Brain pericyte (primary cell): ENCODE results near the gene CIROP.

ENCODE experiments used
- DNase-seq: peaks from one replicate; pipeline ENCODE4 v3.0.0-alpha.2; 2012; ENCODE audit warnings: low read depth, low spot score

The CIROP gene

DNA sequence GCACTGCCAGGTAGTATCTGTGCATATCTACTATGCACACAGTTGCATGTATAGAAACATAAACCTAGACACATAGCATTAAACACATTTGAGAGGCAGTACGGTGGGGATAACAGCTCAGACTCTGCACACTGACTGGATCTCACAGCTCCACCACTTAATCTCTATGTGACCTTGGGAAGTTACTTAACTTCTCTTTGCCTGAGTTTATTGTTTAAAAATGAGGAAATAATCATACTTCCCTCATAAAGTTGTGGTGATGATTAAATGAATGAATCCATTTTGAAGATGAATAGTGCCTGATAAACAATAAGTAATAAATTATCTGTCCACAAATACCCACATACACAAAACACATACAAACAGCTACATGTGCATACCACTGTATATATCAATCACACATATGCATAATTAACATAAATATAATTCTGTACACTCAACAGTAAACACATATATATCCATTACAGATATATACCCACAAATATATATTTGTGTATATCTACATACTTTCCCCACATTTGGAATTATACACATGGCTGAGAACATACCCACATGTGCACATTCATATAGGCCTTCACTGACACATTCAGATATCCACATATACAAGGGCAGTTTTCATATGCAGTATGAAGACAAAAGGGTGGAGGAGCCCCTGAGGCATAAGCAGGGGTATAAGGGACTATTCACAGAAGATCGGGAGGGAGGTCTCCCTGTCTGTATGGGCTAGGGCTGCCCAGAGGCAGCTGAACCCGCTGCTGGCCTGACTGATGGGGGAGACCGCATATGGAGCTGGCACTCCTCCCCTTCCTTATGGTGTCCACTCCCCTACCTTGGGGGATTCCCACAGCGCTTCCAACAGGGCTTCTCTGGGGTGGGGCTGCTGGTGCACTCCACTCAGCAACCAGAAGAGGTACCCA, 53.4 kb downstream of the CIROP start:
- DNase-seq, result no peak
